Activated CD8-positive, alpha-beta T cell treated with anti-CD3 and anti-CD28 coated beads for 36 hours (primary cell): ENCODE data around the gene CDKL2. TPM values are rescaled to one million over a fixed set of nuclear protein-coding genes. Genes with fewer than 3 reads are reported as not detected.
A peak's percentile ranks its signal among the peaks of the same experiment; 100 is the strongest.

Source experiments
- ATAC-seq: fragments of 200-7000 bp; cut with Tn5 transposase; one replicate; pipeline ENCODE4 v1.10.0; 2021; ENCODE audit warnings: mild to moderate bottlenecking, moderate library complexity
- CTCF ChIA-PET: fragments of 350-600 bp; sonication (Branson Sonifier 250); formaldehyde crosslinking; loops from one replicate; lab custom pipeline; 2021; ENCODE audit warnings: antibody characterized with exemption; lab: Charles Lee
- POLR2A ChIA-PET: fragments of 350-600 bp; sonication (Branson Sonifier 250); formaldehyde crosslinking; loops from one replicate; lab custom pipeline; 2021; ENCODE audit warnings: antibody characterized with exemption; lab: Charles Lee
- DNase-seq: peaks from one replicate; pipeline ENCODE4 v3.0.0-alpha.2; 2020
- H3K27ac Mint-ChIP-seq: one replicate; pipeline ENCODE4 v1.8.0; 2021; ENCODE audit warnings: mild to moderate bottlenecking, mixed read lengths
- H3K27me3 Mint-ChIP-seq: one replicate; pipeline ENCODE4 v1.8.0; 2021; ENCODE audit warnings: mixed read lengths
- H3K36me3 Mint-ChIP-seq: one replicate; pipeline ENCODE4 v1.8.0; 2021; ENCODE audit warnings: low read depth, mixed read lengths
- H3K4me1 Mint-ChIP-seq: one replicate; pipeline ENCODE4 v1.8.0; 2021; ENCODE audit warnings: low read depth, mixed read lengths
- H3K4me3 Mint-ChIP-seq: one replicate; pipeline ENCODE4 v1.8.0; 2021; ENCODE audit warnings: mild to moderate bottlenecking, moderate library complexity, mixed read lengths
- H3K9me3 Mint-ChIP-seq: one replicate; pipeline ENCODE4 v1.8.0; 2021; ENCODE audit warnings: mixed read lengths
- intact Hi-C: fragments of 100-400 bp; cut with micrococcal nuclease; formaldehyde crosslinking; loops from one replicate; pipeline ENCODE4 v1.10.0; 2022
- total RNA-seq, 2 experiments: library from RNA; stranded (reverse); gene quantifications; one replicate each; pipeline ENCODE4 v1.2.3, GENCODE V29; 2021
- TF ChIP-seq, protein P1 (sequence below): fragments of 200-600 bp; IDR thresholded peaks from one replicate; pipeline ENCODE4 v1.8.0; 2022; ENCODE audit warnings: antibody characterized with exemption, mild to moderate bottlenecking

The CDKL2 gene
- total RNA-seq, 2 experiments from 2014 or later: 0.83 to 1.0 TPM

DNA sequence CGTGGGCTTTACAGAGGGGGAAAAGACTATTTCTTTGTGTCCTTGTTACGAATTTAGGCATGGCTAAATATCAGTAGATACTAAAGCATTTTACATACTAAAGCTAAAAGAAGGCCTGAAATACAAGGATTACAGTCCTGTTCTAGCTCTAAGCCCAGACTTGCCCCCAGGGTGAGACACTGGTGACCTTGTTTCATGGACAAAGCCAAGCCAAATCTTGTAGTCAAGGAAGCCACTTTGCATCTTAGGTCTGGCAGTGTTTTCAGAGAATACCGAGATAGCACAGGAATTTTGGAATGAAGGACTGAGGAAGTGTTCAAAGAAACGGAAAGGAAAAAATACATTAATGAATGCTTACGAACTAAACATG is 43.6 kb upstream of the CDKL2 start:
- Mint-ChIP-seq H3K4me1 (peaks cover 25% of the 10 kb centered on the region), H3K27ac (peak overlapping the region; percentile 99), H3K36me3 (peaks cover 38% of the 10 kb centered on the region), H3K27me3 (no peaks in the 10 kb centered on the region), H3K9me3 (no peaks in the 10 kb centered on the region), H3K4me3 (peak overlapping the region; percentile 95)
- ChIA-PET CTCF (interaction anchor here (0.8 to 2.4 kb wide), 7 partner anchors 9 to 50 kb away, joined by 3 to 14 read pairs (median 3); partner anchors contain the start of gene USO1), POLR2A (interaction anchor here (1.1 to 7.6 kb wide), 5 partner anchors 9 to 50 kb away, joined by 5 to 50 read pairs (median 11); partner anchors contain the start of gene USO1)
- intact Hi-C loops: loop anchor here (1.0 to 2.0 kb wide), 2 partner anchors 19 to 160 kb away; partner anchors contain the start of genes RCHY1 and THAP6
- DNase-seq (no peak), ATAC-seq (no peak)
- TF ChIP-seq, protein P1, sequence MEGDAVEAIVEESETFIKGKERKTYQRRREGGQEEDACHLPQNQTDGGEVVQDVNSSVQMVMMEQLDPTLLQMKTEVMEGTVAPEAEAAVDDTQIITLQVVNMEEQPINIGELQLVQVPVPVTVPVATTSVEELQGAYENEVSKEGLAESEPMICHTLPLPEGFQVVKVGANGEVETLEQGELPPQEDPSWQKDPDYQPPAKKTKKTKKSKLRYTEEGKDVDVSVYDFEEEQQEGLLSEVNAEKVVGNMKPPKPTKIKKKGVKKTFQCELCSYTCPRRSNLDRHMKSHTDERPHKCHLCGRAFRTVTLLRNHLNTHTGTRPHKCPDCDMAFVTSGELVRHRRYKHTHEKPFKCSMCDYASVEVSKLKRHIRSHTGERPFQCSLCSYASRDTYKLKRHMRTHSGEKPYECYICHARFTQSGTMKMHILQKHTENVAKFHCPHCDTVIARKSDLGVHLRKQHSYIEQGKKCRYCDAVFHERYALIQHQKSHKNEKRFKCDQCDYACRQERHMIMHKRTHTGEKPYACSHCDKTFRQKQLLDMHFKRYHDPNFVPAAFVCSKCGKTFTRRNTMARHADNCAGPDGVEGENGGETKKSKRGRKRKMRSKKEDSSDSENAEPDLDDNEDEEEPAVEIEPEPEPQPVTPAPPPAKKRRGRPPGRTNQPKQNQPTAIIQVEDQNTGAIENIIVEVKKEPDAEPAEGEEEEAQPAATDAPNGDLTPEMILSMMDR: no peak

DNA sequence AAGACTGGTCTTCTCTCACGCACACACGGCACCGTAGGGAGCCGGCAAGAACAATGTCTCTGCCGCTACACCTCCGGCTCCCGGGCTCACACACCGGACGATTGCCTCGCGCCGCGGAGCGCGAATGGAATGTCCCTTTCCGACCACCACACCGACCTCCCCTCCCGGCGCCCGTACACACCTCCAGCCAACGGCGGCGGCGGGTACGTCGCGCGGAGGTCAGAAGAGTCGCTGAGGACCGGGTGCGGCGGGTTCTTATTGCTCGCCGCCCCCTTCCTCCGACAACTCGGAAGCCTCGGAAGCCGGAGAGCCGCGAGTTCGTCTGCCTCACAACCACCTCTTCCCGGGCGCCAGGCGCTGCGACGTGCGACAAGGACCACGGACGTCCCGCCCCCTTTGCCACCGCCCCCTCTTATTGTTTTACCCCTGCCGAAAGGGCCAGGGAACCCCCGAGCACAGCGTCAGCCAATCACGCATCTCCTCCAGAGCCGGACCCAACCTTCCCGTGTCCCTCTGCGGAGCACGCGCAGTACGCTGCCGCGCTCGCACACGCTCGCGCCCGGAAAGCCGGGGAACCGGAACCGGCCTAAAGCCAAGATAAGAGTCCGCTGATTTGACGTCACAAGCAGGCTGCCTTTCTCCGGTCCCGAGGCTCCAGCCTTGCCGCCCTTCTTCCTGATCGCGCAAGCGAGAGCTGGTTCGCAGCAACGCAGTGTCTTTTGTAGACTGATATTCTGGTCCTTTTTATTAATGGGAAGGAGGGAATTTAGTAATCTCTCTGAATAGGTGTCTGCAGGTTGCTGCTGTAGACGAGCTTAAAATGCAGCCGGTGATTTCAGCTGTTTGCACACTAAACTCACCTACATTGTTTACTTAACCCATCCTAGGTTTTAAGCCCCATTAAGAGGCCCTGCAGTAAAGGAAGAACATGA is 43.0 kb upstream of the CDKL2 start, which contains the start of gene G3BP2:
G3BP2 (minus strand) TSS at position 385 of the 932 bp plus-strand sequence. CDS start 11,386 bp downstream, outside the sequence.
- Mint-ChIP-seq H3K36me3 (peaks cover 42% of the 10 kb centered on the region), H3K27me3 (no peaks in the 10 kb centered on the region), H3K27ac (peak within 1 kb of the TSS; percentile 99), H3K4me1 (peaks cover 32% of the 10 kb centered on the region), H3K4me3 (peak within 1 kb of the TSS; percentile 95), H3K9me3 (no peaks in the 10 kb centered on the region)
- DNase-seq (peak; percentile 99), ATAC-seq (peak; percentile 93)
- TF ChIP-seq, protein P1: no peak
- ChIA-PET POLR2A (interaction anchor here (0.7 to 7.6 kb wide), 11 partner anchors 8 to 158 kb away, joined by 3 to 50 read pairs (median 6); partner anchors contain the start of gene USO1), CTCF (interaction anchor here (0.8 to 2.4 kb wide), 7 partner anchors 9 to 50 kb away, joined by 3 to 14 read pairs (median 3); partner anchors contain the start of gene USO1)
- intact Hi-C loops: loop anchor here (1.0 to 2.0 kb wide), 2 partner anchors 18 to 159 kb away; partner anchors contain the start of genes RCHY1 and THAP6

DNA sequence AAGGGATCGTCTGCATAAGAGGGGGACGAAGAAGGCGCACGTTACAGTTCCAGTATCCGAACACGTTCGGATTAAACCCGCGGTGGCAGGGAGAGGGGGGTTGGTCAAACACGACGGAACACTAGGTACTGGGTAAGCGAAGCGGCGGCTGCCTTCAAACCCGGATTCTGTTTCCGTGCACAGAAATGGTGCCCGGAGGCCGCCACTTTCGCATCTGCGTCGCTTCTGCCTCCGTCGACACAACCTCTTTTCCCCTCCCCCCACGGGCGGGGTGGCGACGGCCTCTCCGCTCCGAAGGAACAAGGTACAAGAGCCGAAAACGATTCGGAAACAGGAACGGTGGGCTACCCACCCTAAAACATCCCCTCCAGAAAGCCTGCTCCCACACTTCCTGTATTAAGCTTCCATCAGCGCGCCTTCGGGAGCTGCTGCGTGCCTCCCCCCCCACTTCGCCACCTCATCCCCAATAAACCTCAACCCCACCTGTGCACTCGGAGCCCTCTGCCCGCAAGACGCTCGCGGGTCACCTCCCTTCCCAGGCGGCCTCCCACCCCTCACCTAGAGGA is 42.2 kb upstream of the CDKL2 start:
- POLR2A ChIA-PET: interaction anchor here (0.7 to 7.6 kb wide), 11 partner anchors 9 to 158 kb away, joined by 3 to 50 read pairs (median 4); partner anchors contain the start of gene USO1
- peak; percentile 89 for DNase-seq
- TF ChIP-seq, protein P1: no peak

DNA sequence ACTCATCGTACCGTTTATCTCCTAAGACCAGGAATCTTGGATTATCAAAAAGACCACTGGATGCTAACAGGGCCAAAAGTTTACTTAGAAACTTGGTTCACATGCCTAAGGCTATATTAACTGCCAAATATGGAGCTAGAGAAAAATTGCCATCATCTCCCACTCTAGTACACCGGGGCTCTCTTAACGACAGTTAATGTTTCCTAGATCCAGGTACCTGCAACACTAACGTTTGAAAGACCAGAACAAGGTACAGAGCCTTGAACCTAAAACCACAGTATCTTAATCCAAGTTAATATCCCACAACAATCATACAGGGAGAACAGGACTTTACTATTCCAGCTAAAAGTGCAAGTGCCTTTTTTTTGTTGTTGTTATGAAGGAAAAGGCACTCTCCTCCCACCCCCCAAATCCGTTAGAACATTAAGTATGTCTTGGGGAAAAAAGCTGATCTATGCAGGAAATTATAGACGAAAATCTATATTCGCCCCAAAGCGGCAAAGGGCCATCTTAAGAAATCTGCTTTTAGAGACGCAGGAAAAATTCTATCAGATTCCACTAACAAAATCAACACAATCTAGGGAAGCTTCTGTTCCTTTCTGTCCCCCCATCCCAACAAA is 41.6 kb upstream of the CDKL2 start:
- no peaks in the 10 kb centered on the region for H3K27me3 Mint-ChIP-seq
- ATAC-seq (no peak), DNase-seq (no peak)
- no peaks in the 10 kb centered on the region for H3K9me3 Mint-ChIP-seq
- peak overlapping the region; percentile 99 for H3K27ac Mint-ChIP-seq
- ChIA-PET CTCF (interaction anchor here (0.8 to 4.7 kb wide), 6 partner anchors 12 to 52 kb away, joined by 3 to 36 read pairs (median 4); partner anchors contain the start of gene USO1), POLR2A (interaction anchor here (0.7 to 7.6 kb wide), 11 partner anchors 8 to 157 kb away, joined by 3 to 50 read pairs (median 4); partner anchors contain the start of gene USO1)
- peaks cover 52% of the 10 kb centered on the region for H3K36me3 Mint-ChIP-seq
- H3K4me3 Mint-ChIP-seq: peak overlapping the region; percentile 95
- intact Hi-C loops: loop anchor here (1.0 to 2.0 kb wide), 2 partner anchors 17 to 52 kb away; partner anchors contain the start of gene USO1
- peaks cover 46% of the 10 kb centered on the region for H3K4me1 Mint-ChIP-seq
- TF ChIP-seq, protein P1: no peak

More for the DNA sequence above, 42.2 kb upstream of the CDKL2 start:
- peaks cover 39% of the 10 kb centered on the region for H3K4me1 Mint-ChIP-seq
- CTCF ChIA-PET: interaction anchor here (1.1 to 4.7 kb wide), 5 partner anchors 15 to 51 kb away, joined by 3 to 36 read pairs (median 3); partner anchors contain the start of gene USO1
- intact Hi-C loops: loop anchor here (1.0 to 2.0 kb wide), 3 partner anchors 18 to 158 kb away; partner anchors contain the start of genes RCHY1, THAP6 and USO1
- H3K27ac Mint-ChIP-seq: peak overlapping the region; percentile 99
- peak; percentile 31 for ATAC-seq
- H3K27me3 Mint-ChIP-seq: no peaks in the 10 kb centered on the region
- H3K4me3 Mint-ChIP-seq: peak overlapping the region; percentile 95
- peaks cover 47% of the 10 kb centered on the region for H3K36me3 Mint-ChIP-seq
- H3K9me3 Mint-ChIP-seq: no peaks in the 10 kb centered on the region
